Jurkat, Clone E6-1 (cell line): Measurements from ENCODE around the gene MEGF9.
"Not testable (repeated sequence)": the region's sequence is repeated elsewhere in the genome, so short reads cannot be mapped to it uniquely, and the experiment has no call there.

Experiments
- DNase-seq: peaks from one replicate; pipeline ENCODE4 v3.0.0-alpha.2; 2011; ENCODE audit warnings: low read depth, low spot score
- H3K4me3 ChIP-seq: 2 replicates; pipeline ENCODE4 v1.5.1; 2011; ENCODE audit warnings: mild to moderate bottlenecking, low read length, control low read depth, moderate library complexity

The MEGF9 gene

GRCh38 chr9:120562861-120563443 lies 151.3 kb downstream of the MEGF9 start:
- DNase-seq: no peak
- H3K4me3 ChIP-seq: no peak overlapping the region

- DNase-seq: no peak
- no peak overlapping the region for H3K4me3 ChIP-seq
Observed at GRCh38 chr9:120561709-120562108, 152.6 kb downstream of the MEGF9 start.

- H3K4me3 ChIP-seq: no peak overlapping the region
- DNase-seq: no peak
Observed at GRCh38 chr9:120559546-120559945, 154.7 kb downstream of the MEGF9 start.

GRCh38 chr9:120558454-120558853 lies 155.8 kb downstream of the MEGF9 start:
- no peak overlapping the region for H3K4me3 ChIP-seq
- DNase-seq: no peak

- no peak for DNase-seq
- H3K4me3 ChIP-seq: no peak overlapping the region
Observed at GRCh38 chr9:120557205-120557604, 157.1 kb downstream of the MEGF9 start.

- DNase-seq: no peak
- no peak overlapping the region for H3K4me3 ChIP-seq
Observed at GRCh38 chr9:120556775-120557174, 157.5 kb downstream of the MEGF9 start.

GRCh38 chr9:120555839-120556238 lies 158.4 kb downstream of the MEGF9 start:
- no peak for DNase-seq
- no peak overlapping the region for H3K4me3 ChIP-seq

GRCh38 chr9:120552210-120552704 lies 162.0 kb downstream of the MEGF9 start:
- not testable (repeated sequence) for DNase-seq, H3K4me3 ChIP-seq
